ENCODE measurements around the gene SEZ6L2. TPM values are rescaled to one million over a fixed set of nuclear protein-coding genes. Genes with fewer than 3 reads are reported as not detected.

Gene SEZ6L2
- total RNA-seq, 6 experiments from 2014 or later: 1.5 to 4.5 (median 3.9) TPM

- peaks cover 32% of the 10 kb centered on the region for H3K27me3 Mint-ChIP-seq (ENCODE audit: insufficient read depth)
- H3K4me1 Mint-ChIP-seq (ENCODE audit: low read depth): peaks cover 10% of the 10 kb centered on the region; the same call in 1 of the 2 replicates
Observed at GRCh38 chr16:29878172-29878571, 21.2 kb downstream of the SEZ6L2 start.

GRCh38 chr16:29877266-29877961 lies 21.9 kb downstream of the SEZ6L2 start:
- Mint-ChIP-seq H3K27me3 (ENCODE audit: insufficient read depth) (peaks cover 32% of the 10 kb centered on the region), H3K27ac (no peak overlapping the region), H3K36me3 (ENCODE audit: low read depth) (peaks cover 5% of the 10 kb centered on the region; the same call in 1 of the 2 replicates), H3K4me1 (ENCODE audit: low read depth) (peaks cover 10% of the 10 kb centered on the region; the same call in 1 of the 2 replicates), H3K4me3 (no peak overlapping the region; the same call in 1 of the 2 replicates), H3K9me3 (no peaks in the 10 kb centered on the region; the same call in 1 of the 2 replicates)
- DNase-seq: no peak
- TF ChIP-seq CTCF (IDR thresholded peaks at IDR 0.05): no peak

More at GRCh38 chr16:29878172-29878571, 21.2 kb downstream of the SEZ6L2 start:
- Mint-ChIP-seq H3K4me3 (no peak overlapping the region), H3K36me3 (ENCODE audit: low read depth) (peaks cover 5% of the 10 kb centered on the region; the same call in 1 of the 2 replicates), H3K27ac (no peak overlapping the region), H3K9me3 (no peaks in the 10 kb centered on the region; the same call in 1 of the 2 replicates)
- DNase-seq: no peak
- no peak for TF ChIP-seq CTCF (IDR thresholded peaks at IDR 0.05)

- Mint-ChIP-seq H3K36me3 (ENCODE audit: low read depth) (peaks cover 5% of the 10 kb centered on the region; the same call in 1 of the 2 replicates), H3K4me3 (peak overlapping the region; percentile 67; the same call in 1 of the 2 replicates), H3K27me3 (ENCODE audit: insufficient read depth) (peaks cover 32% of the 10 kb centered on the region), H3K9me3 (no peaks in the 10 kb centered on the region; the same call in 1 of the 2 replicates), H3K4me1 (ENCODE audit: low read depth) (peaks cover 10% of the 10 kb centered on the region; the same call in 1 of the 2 replicates), H3K27ac (no peak overlapping the region)
- TF ChIP-seq CTCF (IDR thresholded peaks at IDR 0.05): no peak
- DNase-seq: no peak
Observed at GRCh38 chr16:29876594-29877249, 22.6 kb downstream of the SEZ6L2 start.

GRCh38 chr16:29876217-29876593 lies 23.1 kb downstream of the SEZ6L2 start:
- no peak for DNase-seq
- Mint-ChIP-seq H3K27me3 (ENCODE audit: insufficient read depth) (peaks cover 37% of the 10 kb centered on the region), H3K36me3 (ENCODE audit: low read depth) (peaks cover 5% of the 10 kb centered on the region; the same call in 1 of the 2 replicates), H3K27ac (no peak overlapping the region), H3K4me1 (ENCODE audit: low read depth) (peaks cover 10% of the 10 kb centered on the region; the same call in 1 of the 2 replicates), H3K4me3 (peak overlapping the region; percentile 67; the same call in 1 of the 2 replicates), H3K9me3 (no peaks in the 10 kb centered on the region; the same call in 1 of the 2 replicates)
- TF ChIP-seq CTCF (IDR thresholded peaks at IDR 0.05): no peak

- no peak for DNase-seq
- H3K9me3 Mint-ChIP-seq: no peaks in the 10 kb centered on the region; the same call in 1 of the 2 replicates
Observed at GRCh38 chr16:29875206-29875605, 24.1 kb downstream of the SEZ6L2 start.

More at GRCh38 chr16:29875206-29875605, 24.1 kb downstream of the SEZ6L2 start:
- Mint-ChIP-seq H3K36me3 (ENCODE audit: low read depth) (peaks cover 5% of the 10 kb centered on the region; the same call in 1 of the 2 replicates), H3K27me3 (ENCODE audit: insufficient read depth) (peaks cover 33% of the 10 kb centered on the region), H3K27ac (no peak overlapping the region), H3K4me1 (ENCODE audit: low read depth) (peaks cover 10% of the 10 kb centered on the region; the same call in 1 of the 2 replicates), H3K4me3 (no peak overlapping the region)
- TF ChIP-seq CTCF (IDR thresholded peaks at IDR 0.05): no peak
